Lung (tissue), 12 donors: ENCODE results near the gene AMZ1. TPM values are rescaled to one million over a fixed set of nuclear protein-coding genes. Genes with fewer than 3 reads are reported as not detected.

Experiments used
- ATAC-seq: fragments of 200-7000 bp; cut with Tn5 transposase; one replicate; pipeline ENCODE4 v1.9.1; 2020; ENCODE audit warnings: moderate number of reproducible peaks; ENCODE audit not compliant: insufficient read depth, low FRiP score
- DNase-seq, 3 donors: peaks; one replicate each; pipeline ENCODE4 v3.0.0-alpha.2; 2013 to 2017
- H3K27ac ChIP-seq, 2 donors: one replicate each; pipeline ENCODE4 v1.5.1; 2013; ENCODE audit warnings: mild to moderate bottlenecking in 2 of 2, moderate library complexity in 2 of 2, control low read depth in 1 of 2, inconsistent platforms in 1 of 2, low read depth in 1 of 2, low read length in 1 of 2
- H3K27me3 ChIP-seq, 3 donors: one replicate each; pipeline ENCODE4 v1.5.1; 2013; ENCODE audit warnings: low read length in 2 of 3; ENCODE audit not compliant: control insufficient read depth in 3 of 3, insufficient read depth in 3 of 3
- H3K36me3 ChIP-seq, 4 donors: one replicate each; pipeline ENCODE4 v1.5.1; 2013; ENCODE audit warnings: low read length in 4 of 4, mild to moderate bottlenecking in 1 of 4, moderate library complexity in 1 of 4; ENCODE audit not compliant: control insufficient read depth in 4 of 4, insufficient read depth in 4 of 4
- H3K4me1 ChIP-seq, 5 donors: one replicate each; pipeline ENCODE4 v1.5.1; 2013; ENCODE audit warnings: low read length in 5 of 5, mild to moderate bottlenecking in 2 of 5, moderate library complexity in 1 of 5; ENCODE audit not compliant: control insufficient read depth in 5 of 5, insufficient read depth in 5 of 5
- H3K4me3 ChIP-seq: one replicate; pipeline ENCODE4 v1.5.1; 2013; ENCODE audit warnings: mild to moderate bottlenecking, control low read depth, moderate library complexity
- H3K9ac ChIP-seq, 2 donors: one replicate each; pipeline ENCODE4 v1.5.1; 2013; ENCODE audit warnings: low read length in 2 of 2, control low read depth in 1 of 2; ENCODE audit not compliant: insufficient read depth in 1 of 2
- H3K9me3 ChIP-seq, 4 donors: one replicate each; pipeline ENCODE4 v1.5.1; 2013; ENCODE audit warnings: low read length in 3 of 4, mild to moderate bottlenecking in 1 of 4, moderate library complexity in 1 of 4; ENCODE audit not compliant: control insufficient read depth in 4 of 4, insufficient read depth in 3 of 4
- WGBS, 2 donors: extraction: QIAGEN DNeasy Blood & Tissue Kit; methylation state at CpG; one replicate each; pipeline ENCODE4 v1.1.7; 2013; 5-methylcytosine and 5-hydroxymethylcytosine counted together
- polyA plus RNA-seq, 2 donors: library from polyadenylated mRNA; stranded (reverse); fragments of 200-250 nt; gene quantifications; one replicate each; pipeline ENCODE4 v1.2.1, GENCODE V29; 2013
- total RNA-seq, 2 donors: library from RNA; depleted of rRNA in 1 of 2; stranded (reverse); fragments of >200 nt in 1 of 2; gene quantifications; one replicate each; pipeline ENCODE4 v1.2.1, GENCODE V29; 2014 to 2021
- TF ChIP-seq, protein P1 (sequence below): IDR thresholded peaks from 2 replicates; pipeline ENCODE4 v1.5.1; 2012; ENCODE audit warnings: mild to moderate bottlenecking; ENCODE audit errors: control extremely low read depth, extremely low read depth
- donor health status: control.
- donor health status: control.
- donor health status: Bipolar disorder and iron deficiency.
- donor health status: healthy.
- donor health status: DM: yes; HTN: yes; CAD: no.

The AMZ1 gene
- total and polyA plus RNA-seq, 4 donors = 0.13 to 8.3 (median 0.52) TPM

DNA sequence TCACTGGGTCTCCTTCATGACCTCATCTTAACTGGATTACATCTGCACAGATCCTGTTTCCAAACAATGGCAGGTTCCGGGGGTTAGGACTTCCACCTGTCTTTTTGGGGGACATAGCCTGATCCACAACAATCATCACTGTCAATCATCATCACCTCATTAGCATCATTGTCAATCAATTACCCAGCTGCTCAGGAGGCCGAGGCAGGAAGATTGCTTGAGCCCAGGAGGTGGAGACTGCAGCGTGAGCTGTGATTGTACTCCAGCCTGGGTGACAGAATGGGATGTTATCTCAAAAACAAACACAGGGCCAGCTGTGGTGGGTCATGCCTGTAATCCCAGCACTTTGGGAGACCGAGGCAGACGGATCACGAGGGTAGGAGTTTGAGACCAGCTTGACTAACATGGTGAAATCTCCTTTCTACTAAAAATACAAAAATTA is 18.7 kb downstream of the AMZ1 start:
- no peak overlapping the region for H3K9ac ChIP-seq
- DNase-seq (peak; percentile 59 to 62 (median 60)), ATAC-seq (no peak)
- H3K27ac ChIP-seq = no peak overlapping the region
- peaks cover 0 to 4% (median 0%) of the 10 kb centered on the region in 4 donors for H3K36me3 ChIP-seq
- no peaks in the 10 kb centered on the region for H3K27me3 ChIP-seq
- TF ChIP-seq, protein P1, sequence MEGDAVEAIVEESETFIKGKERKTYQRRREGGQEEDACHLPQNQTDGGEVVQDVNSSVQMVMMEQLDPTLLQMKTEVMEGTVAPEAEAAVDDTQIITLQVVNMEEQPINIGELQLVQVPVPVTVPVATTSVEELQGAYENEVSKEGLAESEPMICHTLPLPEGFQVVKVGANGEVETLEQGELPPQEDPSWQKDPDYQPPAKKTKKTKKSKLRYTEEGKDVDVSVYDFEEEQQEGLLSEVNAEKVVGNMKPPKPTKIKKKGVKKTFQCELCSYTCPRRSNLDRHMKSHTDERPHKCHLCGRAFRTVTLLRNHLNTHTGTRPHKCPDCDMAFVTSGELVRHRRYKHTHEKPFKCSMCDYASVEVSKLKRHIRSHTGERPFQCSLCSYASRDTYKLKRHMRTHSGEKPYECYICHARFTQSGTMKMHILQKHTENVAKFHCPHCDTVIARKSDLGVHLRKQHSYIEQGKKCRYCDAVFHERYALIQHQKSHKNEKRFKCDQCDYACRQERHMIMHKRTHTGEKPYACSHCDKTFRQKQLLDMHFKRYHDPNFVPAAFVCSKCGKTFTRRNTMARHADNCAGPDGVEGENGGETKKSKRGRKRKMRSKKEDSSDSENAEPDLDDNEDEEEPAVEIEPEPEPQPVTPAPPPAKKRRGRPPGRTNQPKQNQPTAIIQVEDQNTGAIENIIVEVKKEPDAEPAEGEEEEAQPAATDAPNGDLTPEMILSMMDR = no peak
- no peak overlapping the region for H3K4me3 ChIP-seq
- H3K4me1 ChIP-seq = peaks cover 0 to 9% (median 2%) of the 10 kb centered on the region in 5 donors
- no peaks in the 10 kb centered on the region for H3K9me3 ChIP-seq
- WGBS, 2 donors = 70 to 76% methylated on average over 6 of the region's 6 CpGs

DNA sequence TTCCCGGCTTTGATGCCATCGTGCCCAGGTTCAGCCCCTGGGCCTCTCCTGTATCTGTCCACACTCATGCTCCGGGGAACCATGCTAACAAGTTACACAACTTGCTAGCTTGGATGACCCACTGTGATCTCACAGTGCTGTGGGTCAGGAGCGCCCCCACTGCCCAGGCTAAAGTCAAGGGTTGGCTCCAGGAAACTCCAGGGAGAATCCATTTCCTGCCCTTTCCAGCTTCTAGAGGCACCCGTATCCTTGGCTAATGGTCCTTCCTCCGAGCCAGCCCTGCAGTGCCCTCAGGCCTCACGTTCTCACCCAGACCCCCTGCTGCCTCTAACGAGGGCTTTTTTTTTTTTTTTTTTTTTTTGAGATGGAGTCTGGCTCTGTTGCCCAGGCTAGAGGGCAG is 19.5 kb downstream of the AMZ1 start:
- Histone ChIP-seq H3K36me3 (peaks cover 0 to 4% (median 0%) of the 10 kb centered on the region in 4 donors), H3K4me3 (no peak overlapping the region), H3K4me1 (peaks cover 0 to 7% (median 6%) of the 10 kb centered on the region in 5 donors), H3K9me3 (no peaks in the 10 kb centered on the region), H3K9ac (no peak overlapping the region), H3K27ac (no peak overlapping the region), H3K27me3 (no peaks in the 10 kb centered on the region)
- DNase-seq = no peak
- TF ChIP-seq, protein P1 = no peak
- ATAC-seq = no peak
- WGBS, 2 donors = 72 to 73% methylated on average over 8 of the region's 8 CpGs

- Histone ChIP-seq H3K27ac (no peak overlapping the region), H3K4me3 (no peak overlapping the region), H3K27me3 (no peaks in the 10 kb centered on the region), H3K9ac (no peak overlapping the region), H3K36me3 (peaks cover 0 to 4% (median 0%) of the 10 kb centered on the region in 4 donors), H3K4me1 (peaks cover 0 to 11% (median 8%) of the 10 kb centered on the region in 5 donors), H3K9me3 (no peaks in the 10 kb centered on the region)
- WGBS, 2 donors = 90 to 96% methylated on average over 10 of the region's 10 CpGs
- TF ChIP-seq, protein P1 = no peak
- ATAC-seq (no peak), DNase-seq (no peak)
Measured at GRCh38 chr7:2708041-2708440, 20.0 kb downstream of the AMZ1 start.
